Panc1 (cell line): Measurements from ENCODE around the gene ITFG2.

Source experiments
- CTCF ChIP-seq: fragments of 450-650 bp; IDR thresholded peaks from 2 replicates; pipeline ENCODE4 v1.5.1; 2017; ENCODE audit warnings: mild to moderate bottlenecking
- POLR2AphosphoS5 ChIP-seq: IDR thresholded peaks from 2 replicates; pipeline ENCODE4 v1.6.1; 2012; ENCODE audit warnings: mild to moderate bottlenecking, low read depth, low read length, moderate library complexity
- REST ChIP-seq, 2 experiments: IDR thresholded peaks; 2 replicates each; pipeline ENCODE4 v1.6.1; 2011 to 2012; ENCODE audit warnings: low read depth in 2 of 2, control low read depth in 1 of 2, low read length in 1 of 2, mild to moderate bottlenecking in 1 of 2, moderate library complexity in 1 of 2; ENCODE audit not compliant: insufficient read depth in 1 of 2
- TCF7L2 ChIP-seq: IDR thresholded peaks from 2 replicates; pipeline ENCODE4 v1.6.1; 2011; ENCODE audit warnings: mild to moderate bottlenecking, low read depth, low read length, inconsistent platforms

DNA sequence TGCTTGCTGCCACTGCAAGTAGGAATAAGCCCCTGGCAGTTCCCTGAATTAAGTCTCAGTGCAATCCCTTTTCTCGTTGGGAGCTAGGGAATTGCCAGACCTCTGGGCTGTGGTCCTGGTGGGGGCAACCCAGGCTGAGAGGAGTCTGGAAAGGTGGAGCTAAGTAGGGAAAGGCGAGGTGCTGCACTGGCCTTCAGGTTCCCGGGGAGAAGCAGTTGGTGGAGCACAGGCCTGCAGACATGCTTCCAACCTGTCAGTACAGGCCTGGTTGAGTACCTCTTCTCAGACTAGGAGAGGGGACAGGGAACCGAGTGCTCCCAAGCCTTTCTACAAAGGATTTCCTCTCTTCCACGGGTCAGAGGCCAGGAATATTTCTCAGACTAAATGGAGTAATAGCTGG lies 20.9 kb downstream of the ITFG2 start:
- TF ChIP-seq CTCF (no peak), POLR2AphosphoS5 (no peak), REST (IDR thresholded peaks at IDR 0.05; ENCODE audit: insufficient read depth in 1 of 2, low read depth in 2 of 2, low read length in 1 of 2) (no peak), TCF7L2 (no peak)
